HFFc6 (cell line): ENCODE measurements around the gene NAA11. TPM values are rescaled to one million over a fixed set of nuclear protein-coding genes. Genes with fewer than 3 reads are reported as not detected.

ENCODE experiments used
- DNase-seq: peaks from one replicate; pipeline ENCODE4 v3.0.0-alpha.2; 2018
- H3K27ac Mint-ChIP-seq: 2 replicates; pipeline ENCODE4 v1.8.0; 2020; ENCODE audit warnings: mild to moderate bottlenecking, mixed read lengths
- H3K27me3 Mint-ChIP-seq: 2 replicates; pipeline ENCODE4 v1.8.0; 2021; ENCODE audit warnings: mild to moderate bottlenecking, moderate library complexity, mixed read lengths; ENCODE audit not compliant: insufficient read depth
- H3K36me3 Mint-ChIP-seq: 2 replicates; pipeline ENCODE4 v1.8.0; 2021; ENCODE audit warnings: low read depth, mixed read lengths
- H3K4me1 Mint-ChIP-seq: 2 replicates; pipeline ENCODE4 v1.8.0; 2020; ENCODE audit warnings: low read depth, mixed read lengths
- H3K4me3 Mint-ChIP-seq: 2 replicates; pipeline ENCODE4 v1.8.0; 2020; ENCODE audit warnings: mild to moderate bottlenecking, moderate library complexity, mixed read lengths
- H3K9me3 Mint-ChIP-seq: 2 replicates; pipeline ENCODE4 v1.8.0; 2020; ENCODE audit warnings: mild to moderate bottlenecking, mixed read lengths
- total RNA-seq, 6 experiments: library from RNA; stranded (reverse); fragmentation: NEBNext Ultra II Directional; extraction: Animal tissue kit (Norgen Biotek cat#: 25700); gene quantifications; 2 replicates in 1 of 6; 3 replicates in 5 of 6; pipeline ENCODE4 v1.2.3, GENCODE V29; 2021
- TF ChIP-seq, protein P1 (sequence below): fragments of 200-600 bp; sonication (generic); IDR thresholded peaks from 2 replicates; pipeline ENCODE4 v1.5.0; 2021; ENCODE audit warnings: antibody characterized with exemption, mild to moderate bottlenecking

The NAA11 gene
- total RNA-seq, 6 experiments from 2014 or later: not detected

DNA sequence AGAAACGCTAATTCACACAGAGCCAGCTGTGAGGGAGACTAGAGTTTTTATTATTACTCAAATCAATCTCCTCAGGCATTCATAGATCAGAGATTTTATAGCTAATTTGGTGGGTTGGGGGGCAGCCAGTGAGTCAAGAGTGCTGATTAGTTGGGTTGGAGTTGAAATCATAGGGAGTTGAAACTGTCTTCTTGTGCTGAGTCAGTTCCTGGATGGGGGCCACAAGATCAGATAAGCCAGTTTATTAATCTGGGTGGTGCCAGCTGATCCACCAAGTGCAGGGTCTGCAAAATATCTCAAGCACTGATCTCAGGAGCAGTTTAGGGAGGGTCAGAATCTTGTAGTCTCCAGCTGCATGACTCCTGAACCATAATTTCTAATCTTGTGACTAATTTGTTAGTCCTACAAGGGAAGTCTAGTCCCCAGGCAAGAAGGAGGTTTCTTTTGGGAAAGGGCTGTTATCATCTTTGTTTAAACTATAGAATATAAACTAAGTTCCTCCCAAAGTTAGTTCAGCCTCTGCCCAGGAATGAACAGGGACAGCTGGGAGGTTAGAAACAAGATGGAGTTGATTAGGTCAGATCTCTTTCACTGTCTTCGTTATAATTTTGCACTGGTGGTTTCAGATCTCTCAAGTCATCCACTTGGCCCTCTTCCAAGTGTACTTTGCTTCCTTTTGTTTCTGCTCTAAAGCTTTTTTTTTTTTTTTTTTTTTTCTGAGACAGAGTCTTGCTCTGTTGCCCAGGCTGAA is 5.4 kb upstream of the NAA11 start:
- Mint-ChIP-seq H3K4me1 (no peaks in the 10 kb centered on the region), H3K9me3 (peaks cover 18% of the 10 kb centered on the region), H3K4me3 (no peak overlapping the region), H3K36me3 (no peaks in the 10 kb centered on the region), H3K27me3 (no peaks in the 10 kb centered on the region; the same call in 1 of the 2 replicates), H3K27ac (no peak overlapping the region)
- TF ChIP-seq, protein P1, sequence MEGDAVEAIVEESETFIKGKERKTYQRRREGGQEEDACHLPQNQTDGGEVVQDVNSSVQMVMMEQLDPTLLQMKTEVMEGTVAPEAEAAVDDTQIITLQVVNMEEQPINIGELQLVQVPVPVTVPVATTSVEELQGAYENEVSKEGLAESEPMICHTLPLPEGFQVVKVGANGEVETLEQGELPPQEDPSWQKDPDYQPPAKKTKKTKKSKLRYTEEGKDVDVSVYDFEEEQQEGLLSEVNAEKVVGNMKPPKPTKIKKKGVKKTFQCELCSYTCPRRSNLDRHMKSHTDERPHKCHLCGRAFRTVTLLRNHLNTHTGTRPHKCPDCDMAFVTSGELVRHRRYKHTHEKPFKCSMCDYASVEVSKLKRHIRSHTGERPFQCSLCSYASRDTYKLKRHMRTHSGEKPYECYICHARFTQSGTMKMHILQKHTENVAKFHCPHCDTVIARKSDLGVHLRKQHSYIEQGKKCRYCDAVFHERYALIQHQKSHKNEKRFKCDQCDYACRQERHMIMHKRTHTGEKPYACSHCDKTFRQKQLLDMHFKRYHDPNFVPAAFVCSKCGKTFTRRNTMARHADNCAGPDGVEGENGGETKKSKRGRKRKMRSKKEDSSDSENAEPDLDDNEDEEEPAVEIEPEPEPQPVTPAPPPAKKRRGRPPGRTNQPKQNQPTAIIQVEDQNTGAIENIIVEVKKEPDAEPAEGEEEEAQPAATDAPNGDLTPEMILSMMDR: no peak
- DNase-seq: no peak

DNA sequence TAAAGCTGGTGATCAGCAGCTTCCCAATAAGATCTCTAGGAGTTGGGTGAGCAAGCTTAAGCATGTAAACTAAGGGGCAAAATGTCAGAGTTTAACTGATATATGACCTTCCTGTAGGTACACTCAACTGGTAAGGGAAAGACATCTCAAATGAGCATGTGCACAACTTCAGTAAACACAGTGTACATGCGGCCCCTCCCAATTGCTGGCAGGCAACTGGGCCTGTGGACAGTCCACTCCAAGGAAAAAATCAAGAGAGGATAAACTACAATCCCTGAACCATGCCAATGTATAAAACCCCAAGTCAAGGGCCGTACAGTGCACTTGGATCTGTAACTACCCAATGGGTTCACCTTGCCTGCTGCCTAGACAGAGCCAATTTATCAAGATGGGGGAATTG is 4.9 kb upstream of the NAA11 start:
- H3K27ac Mint-ChIP-seq: no peak overlapping the region
- H3K36me3 Mint-ChIP-seq: no peaks in the 10 kb centered on the region
- peaks cover 20% of the 10 kb centered on the region for H3K9me3 Mint-ChIP-seq
- DNase-seq: no peak
- H3K27me3 Mint-ChIP-seq: no peaks in the 10 kb centered on the region; the same call in 1 of the 2 replicates
- H3K4me3 Mint-ChIP-seq: no peak overlapping the region
- no peaks in the 10 kb centered on the region for H3K4me1 Mint-ChIP-seq
- TF ChIP-seq, protein P1: no peak

DNA sequence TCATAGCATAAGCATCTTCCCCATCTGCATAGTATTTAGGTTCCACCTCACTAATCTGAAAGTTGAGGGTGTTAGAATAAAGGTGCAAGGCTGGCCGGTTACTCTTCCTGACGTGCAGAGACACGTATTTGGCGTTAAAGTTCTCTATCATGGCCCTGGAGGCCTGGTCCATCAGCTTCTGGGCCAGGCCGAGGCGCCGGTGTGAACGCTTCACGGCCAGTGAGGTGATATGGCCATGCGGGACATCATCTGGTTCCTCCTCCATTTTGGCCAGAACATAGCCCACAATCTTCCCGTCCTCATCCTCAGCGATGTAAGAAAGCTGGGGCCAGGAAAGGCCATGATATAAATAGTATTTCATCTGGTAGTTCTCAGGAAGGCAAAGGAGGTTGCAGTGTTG is 425 bp downstream of the NAA11 start:
- H3K36me3 Mint-ChIP-seq: no peaks in the 10 kb centered on the region

DNA sequence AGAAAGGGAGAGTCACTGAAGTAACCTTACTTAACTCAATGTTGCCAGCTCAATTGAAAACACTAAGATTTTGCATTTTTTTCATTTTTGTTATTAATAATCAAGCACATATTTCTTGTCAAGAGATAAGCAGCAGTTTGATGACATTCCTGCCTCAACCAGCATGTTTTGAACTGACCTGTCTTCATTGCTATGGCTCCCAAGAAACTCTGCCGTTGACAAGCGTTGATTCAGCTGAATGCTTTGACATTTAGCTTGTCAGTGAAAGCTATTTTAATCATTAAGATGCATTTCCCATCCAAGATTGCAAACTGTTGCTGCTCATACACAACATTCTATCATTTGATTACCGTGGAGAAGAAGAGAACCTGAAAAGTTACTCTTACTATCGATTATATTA is 5.9 kb downstream of the NAA11 start:
- Mint-ChIP-seq H3K27me3 (no peaks in the 10 kb centered on the region), H3K36me3 (no peaks in the 10 kb centered on the region), H3K4me3 (no peak overlapping the region), H3K9me3 (peaks cover 6% of the 10 kb centered on the region), H3K27ac (no peak overlapping the region), H3K4me1 (no peaks in the 10 kb centered on the region)
- TF ChIP-seq, protein P1: no peak
- DNase-seq: no peak

More for the DNA sequence above, 425 bp downstream of the NAA11 start:
- DNase-seq: no peak
- TF ChIP-seq, protein P1: no peak
- H3K4me1 Mint-ChIP-seq: no peaks in the 10 kb centered on the region
- H3K4me3 Mint-ChIP-seq: no peak overlapping the region
- peaks cover 15% of the 10 kb centered on the region for H3K9me3 Mint-ChIP-seq
- no peaks in the 10 kb centered on the region for H3K27me3 Mint-ChIP-seq
- no peak overlapping the region for H3K27ac Mint-ChIP-seq

DNA sequence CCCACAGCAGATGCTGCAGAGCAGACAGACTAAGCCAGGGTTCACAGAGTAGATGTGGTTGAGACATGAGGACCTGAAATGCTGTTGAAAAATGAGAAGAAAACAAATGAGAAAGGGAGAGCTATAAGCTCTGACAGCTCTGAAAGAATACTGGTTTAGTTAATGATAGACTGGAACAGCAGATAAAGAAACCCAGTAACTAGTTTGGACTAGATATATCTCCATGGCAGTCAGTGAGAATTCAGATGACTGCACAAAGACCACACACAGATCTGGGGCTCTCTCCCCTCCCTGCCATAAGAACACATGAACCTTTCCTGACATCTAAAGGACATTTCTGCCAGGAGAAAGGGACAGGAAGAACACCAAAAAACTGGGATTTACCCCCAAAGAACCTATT is 8.2 kb downstream of the NAA11 start:
- no peak for DNase-seq
- H3K4me3 Mint-ChIP-seq: no peak overlapping the region
- no peaks in the 10 kb centered on the region for H3K4me1 Mint-ChIP-seq
- no peaks in the 10 kb centered on the region for H3K36me3 Mint-ChIP-seq
- no peak overlapping the region for H3K27ac Mint-ChIP-seq
- H3K9me3 Mint-ChIP-seq: no peaks in the 10 kb centered on the region; the same call in 1 of the 2 replicates
- no peaks in the 10 kb centered on the region for H3K27me3 Mint-ChIP-seq
- TF ChIP-seq, protein P1: no peak
